B cell (primary cell): ENCODE results near the gene RAB31.

Source experiments
- EZH2 ChIP-seq: IDR thresholded peaks from 2 replicates; pipeline ENCODE4 v1.6.1; 2012; ENCODE audit warnings: borderline replicate concordance, low read depth, mild to moderate bottlenecking, moderate library complexity, low read length; ENCODE audit not compliant: insufficient read depth, poor library complexity, severe bottlenecking
- TF ChIP-seq, protein P1 (sequence below): fragments of 200-600 bp; IDR thresholded peaks from one replicate; pipeline ENCODE4 v1.8.0; 2022; ENCODE audit warnings: antibody characterized with exemption, mild to moderate bottlenecking

DNA sequence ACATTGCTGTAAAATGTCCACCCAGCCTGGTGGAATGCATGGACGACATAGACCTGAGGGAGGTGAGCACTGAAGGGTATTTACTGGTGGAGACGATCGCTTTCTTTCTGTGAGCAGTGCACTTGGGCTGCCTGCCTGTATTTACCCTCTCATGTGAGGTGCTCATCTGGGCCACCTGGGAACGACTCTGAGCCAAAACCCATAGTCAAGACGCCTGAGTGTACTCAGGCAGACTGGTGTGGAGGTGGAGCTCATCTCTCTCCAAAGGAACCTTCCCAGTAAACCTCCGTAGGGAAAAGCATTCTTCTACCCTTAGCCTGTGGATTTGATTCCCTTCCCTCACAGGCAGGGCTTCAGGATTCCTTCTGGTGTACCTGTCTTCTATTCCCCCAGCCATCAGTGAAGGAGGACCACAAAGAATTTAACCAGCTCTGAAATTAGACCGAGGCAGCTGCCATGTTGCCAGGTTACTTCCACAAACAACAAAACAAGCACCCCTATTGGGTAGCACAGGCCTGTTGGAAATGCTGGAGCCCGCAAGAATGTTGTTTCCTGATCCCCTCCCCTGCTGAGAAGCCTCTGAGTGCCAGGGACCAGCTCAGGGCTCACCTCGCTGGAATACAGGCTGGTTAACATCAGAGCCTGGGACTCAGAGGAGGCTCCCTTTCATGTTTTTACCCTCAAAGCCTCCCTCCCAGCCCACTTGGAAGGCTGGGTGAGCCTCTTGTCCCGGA is 130.2 kb downstream of the RAB31 start:
- TF ChIP-seq, protein P1, sequence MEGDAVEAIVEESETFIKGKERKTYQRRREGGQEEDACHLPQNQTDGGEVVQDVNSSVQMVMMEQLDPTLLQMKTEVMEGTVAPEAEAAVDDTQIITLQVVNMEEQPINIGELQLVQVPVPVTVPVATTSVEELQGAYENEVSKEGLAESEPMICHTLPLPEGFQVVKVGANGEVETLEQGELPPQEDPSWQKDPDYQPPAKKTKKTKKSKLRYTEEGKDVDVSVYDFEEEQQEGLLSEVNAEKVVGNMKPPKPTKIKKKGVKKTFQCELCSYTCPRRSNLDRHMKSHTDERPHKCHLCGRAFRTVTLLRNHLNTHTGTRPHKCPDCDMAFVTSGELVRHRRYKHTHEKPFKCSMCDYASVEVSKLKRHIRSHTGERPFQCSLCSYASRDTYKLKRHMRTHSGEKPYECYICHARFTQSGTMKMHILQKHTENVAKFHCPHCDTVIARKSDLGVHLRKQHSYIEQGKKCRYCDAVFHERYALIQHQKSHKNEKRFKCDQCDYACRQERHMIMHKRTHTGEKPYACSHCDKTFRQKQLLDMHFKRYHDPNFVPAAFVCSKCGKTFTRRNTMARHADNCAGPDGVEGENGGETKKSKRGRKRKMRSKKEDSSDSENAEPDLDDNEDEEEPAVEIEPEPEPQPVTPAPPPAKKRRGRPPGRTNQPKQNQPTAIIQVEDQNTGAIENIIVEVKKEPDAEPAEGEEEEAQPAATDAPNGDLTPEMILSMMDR = no peak
- TF ChIP-seq EZH2 = no peak
